GM21825 (cell line): ENCODE data around the gene TRIP13.
"Not testable (repeated sequence)": the region's sequence is repeated elsewhere in the genome, so short reads cannot be mapped to it uniquely, and the experiment has no call there.

ENCODE experiments used
- ATAC-seq: cut with Tn5 transposase; IDR thresholded peaks from one replicate; pipeline ENCODE4 v1.9.1; 2021; ENCODE audit warnings: mild to moderate bottlenecking, moderate library complexity; ENCODE audit not compliant: unreplicated experiment

TRIP13 gene

GRCh38 chr5:892394-893136 is at the start of gene TRIP13, which contains the start of gene BRD9:
Gene TRIP13, plus strand, starts transcription at chr5:892884. Its CDS starts 115 bp downstream, at chr5:892999.
Gene BRD9, minus strand, starts transcription at chr5:892801. Its CDS starts 144 bp downstream, at chr5:892657.
- peak; percentile 93 for ATAC-seq

- ATAC-seq = not testable (repeated sequence)
These were observed 49.3 kb upstream of the TRIP13 start for GRCh38 chr5:843371-843770.

GRCh38 chr5:843926-844325 is 48.8 kb upstream of the TRIP13 start:
- ATAC-seq = not testable (repeated sequence)

- ATAC-seq = not testable (repeated sequence)
These were observed 48.3 kb upstream of the TRIP13 start for GRCh38 chr5:844426-844825.

- ATAC-seq = not testable (repeated sequence)
These were observed 47.5 kb upstream of the TRIP13 start for GRCh38 chr5:845031-845675.

- not testable (repeated sequence) for ATAC-seq
These were observed 46.7 kb upstream of the TRIP13 start for GRCh38 chr5:845676-846601.

GRCh38 chr5:846602-847091 is 46.0 kb upstream of the TRIP13 start:
- not testable (repeated sequence) for ATAC-seq

GRCh38 chr5:847212-847611 is 45.5 kb upstream of the TRIP13 start:
- not testable (repeated sequence) for ATAC-seq

GRCh38 chr5:847736-848135 is 44.9 kb upstream of the TRIP13 start:
- not testable (repeated sequence) for ATAC-seq

GRCh38 chr5:848671-849111 is 44.0 kb upstream of the TRIP13 start:
- ATAC-seq = no peak

- no peak for ATAC-seq
These were observed 42.9 kb upstream of the TRIP13 start for GRCh38 chr5:849651-850301.

- ATAC-seq = no peak
These were observed 42.1 kb upstream of the TRIP13 start, which contains the start of gene ZDHHC11 for GRCh38 chr5:850511-851006. Gene ZDHHC11, minus strand, starts transcription at chr5:850986. Its CDS starts 384 bp downstream, at chr5:850602.

- no peak for ATAC-seq
These were observed 41.6 kb upstream of the TRIP13 start for GRCh38 chr5:851076-851475.

GRCh38 chr5:851553-851952 is 41.1 kb upstream of the TRIP13 start:
- ATAC-seq = no peak

GRCh38 chr5:852018-852417 is 40.7 kb upstream of the TRIP13 start:
- ATAC-seq = no peak

- no peak for ATAC-seq
These were observed 40.0 kb upstream of the TRIP13 start for GRCh38 chr5:852431-853401.

GRCh38 chr5:853416-854090 is 39.1 kb upstream of the TRIP13 start:
- not testable (repeated sequence) for ATAC-seq

- no peak for ATAC-seq
These were observed 38.5 kb upstream of the TRIP13 start for GRCh38 chr5:854217-854616.
